Mucosa of stomach (tissue), 1 donor: ENCODE data around the gene SCUBE1.

ENCODE experiments used
- H3K27me3 ChIP-seq: one replicate; pipeline ENCODE4 v1.7.0; 2013; ENCODE audit warnings: mild to moderate bottlenecking, low read length; ENCODE audit not compliant: control insufficient read depth, insufficient read depth
- H3K36me3 ChIP-seq: one replicate; pipeline ENCODE4 v1.7.0; 2013; ENCODE audit warnings: low read length; ENCODE audit not compliant: control insufficient read depth, insufficient read depth
- H3K4me1 ChIP-seq: one replicate; pipeline ENCODE4 v1.7.0; 2013; ENCODE audit warnings: mild to moderate bottlenecking, low read length; ENCODE audit not compliant: control insufficient read depth, insufficient read depth
- H3K4me3 ChIP-seq: one replicate; pipeline ENCODE4 v1.7.0; 2013; ENCODE audit warnings: low read length
- H3K9ac ChIP-seq: one replicate; pipeline ENCODE4 v1.7.0; 2013; ENCODE audit warnings: mild to moderate bottlenecking, low read length, moderate library complexity
- H3K9me3 ChIP-seq: one replicate; pipeline ENCODE4 v1.7.0; 2013; ENCODE audit warnings: mild to moderate bottlenecking, low read length, moderate library complexity; ENCODE audit not compliant: control insufficient read depth
- donor health status: Pancreatic carcinoma.

Gene SCUBE1

GRCh38 chr22:43200555-43200954 lies 142.6 kb downstream of the SCUBE1 start:
- Histone ChIP-seq H3K36me3 (no peaks in the 10 kb centered on the region), H3K4me1 (peaks cover 12% of the 10 kb centered on the region), H3K9ac (no peak overlapping the region), H3K9me3 (no peaks in the 10 kb centered on the region), H3K4me3 (no peak overlapping the region), H3K27me3 (no peaks in the 10 kb centered on the region)

- no peaks in the 10 kb centered on the region for H3K9me3 ChIP-seq
- H3K27me3 ChIP-seq, result no peaks in the 10 kb centered on the region
- H3K4me3 ChIP-seq, result no peak overlapping the region
- no peaks in the 10 kb centered on the region for H3K36me3 ChIP-seq
- peaks cover 7% of the 10 kb centered on the region for H3K4me1 ChIP-seq
- no peak overlapping the region for H3K9ac ChIP-seq
Measured at GRCh38 chr22:43200031-43200430, 143.1 kb downstream of the SCUBE1 start.

GRCh38 chr22:43199541-43199940 lies 143.6 kb downstream of the SCUBE1 start:
- Histone ChIP-seq H3K4me3 (no peak overlapping the region), H3K9ac (no peak overlapping the region)

GRCh38 chr22:43198936-43199335 lies 144.2 kb downstream of the SCUBE1 start:
- H3K27me3 ChIP-seq, result no peaks in the 10 kb centered on the region
- no peaks in the 10 kb centered on the region for H3K9me3 ChIP-seq
- peaks cover 6% of the 10 kb centered on the region for H3K4me1 ChIP-seq
- H3K4me3 ChIP-seq, result no peak overlapping the region
- H3K9ac ChIP-seq, result no peak overlapping the region
- no peaks in the 10 kb centered on the region for H3K36me3 ChIP-seq

More at GRCh38 chr22:43199541-43199940, 143.6 kb downstream of the SCUBE1 start:
- Histone ChIP-seq H3K27me3 (no peaks in the 10 kb centered on the region), H3K36me3 (no peaks in the 10 kb centered on the region), H3K9me3 (no peaks in the 10 kb centered on the region), H3K4me1 (peaks cover 6% of the 10 kb centered on the region)

- H3K4me3 ChIP-seq, result no peak overlapping the region
- no peaks in the 10 kb centered on the region for H3K27me3 ChIP-seq
- no peaks in the 10 kb centered on the region for H3K36me3 ChIP-seq
- no peak overlapping the region for H3K9ac ChIP-seq
- H3K4me1 ChIP-seq, result peaks cover 6% of the 10 kb centered on the region
- no peaks in the 10 kb centered on the region for H3K9me3 ChIP-seq
Measured at GRCh38 chr22:43198126-43198525, 145.0 kb downstream of the SCUBE1 start.

GRCh38 chr22:43197271-43197941 lies 145.8 kb downstream of the SCUBE1 start:
- Histone ChIP-seq H3K9ac (no peak overlapping the region), H3K27me3 (no peaks in the 10 kb centered on the region)

GRCh38 chr22:43191831-43192230 lies 151.3 kb downstream of the SCUBE1 start:
- Histone ChIP-seq H3K9me3 (no peaks in the 10 kb centered on the region), H3K4me1 (peaks cover 8% of the 10 kb centered on the region), H3K9ac (no peak overlapping the region), H3K4me3 (no peak overlapping the region), H3K36me3 (no peaks in the 10 kb centered on the region), H3K27me3 (no peaks in the 10 kb centered on the region)

More at GRCh38 chr22:43197271-43197941, 145.8 kb downstream of the SCUBE1 start:
- no peaks in the 10 kb centered on the region for H3K9me3 ChIP-seq
- H3K4me3 ChIP-seq, result no peak overlapping the region
- peaks cover 6% of the 10 kb centered on the region for H3K4me1 ChIP-seq
- H3K36me3 ChIP-seq, result no peaks in the 10 kb centered on the region

GRCh38 chr22:43188829-43189545 lies 154.2 kb downstream of the SCUBE1 start:
- no peak overlapping the region for H3K9ac ChIP-seq
- H3K4me1 ChIP-seq, result peaks cover 28% of the 10 kb centered on the region
- H3K4me3 ChIP-seq, result no peak overlapping the region
- H3K27me3 ChIP-seq, result no peaks in the 10 kb centered on the region
- H3K36me3 ChIP-seq, result no peaks in the 10 kb centered on the region
- H3K9me3 ChIP-seq, result no peaks in the 10 kb centered on the region

- peaks cover 3% of the 10 kb centered on the region for H3K36me3 ChIP-seq
- peak overlapping the region; percentile 53 for H3K4me3 ChIP-seq
- peak overlapping the region; percentile 49 for H3K9ac ChIP-seq
- H3K9me3 ChIP-seq, result no peaks in the 10 kb centered on the region
- no peaks in the 10 kb centered on the region for H3K27me3 ChIP-seq
- H3K4me1 ChIP-seq, result peaks cover 39% of the 10 kb centered on the region
Measured at GRCh38 chr22:43187171-43188099, 155.7 kb downstream of the SCUBE1 start.

GRCh38 chr22:43186272-43187170 lies 156.7 kb downstream of the SCUBE1 start, which contains the start of gene TTLL12:
Gene TTLL12 (minus strand): TSS chr22:43187134. CDS start chr22:43187069, 65 bp downstream.
- H3K4me1 ChIP-seq, result peaks cover 39% of the 10 kb centered on the region
- H3K9me3 ChIP-seq, result no peaks in the 10 kb centered on the region
- peaks cover 5% of the 10 kb centered on the region for H3K36me3 ChIP-seq
- peak within 1 kb of the TSS; percentile 71 for H3K9ac ChIP-seq
- H3K27me3 ChIP-seq, result no peaks in the 10 kb centered on the region
- H3K4me3 ChIP-seq, result peak within 1 kb of the TSS; percentile 71

- no peaks in the 10 kb centered on the region for H3K27me3 ChIP-seq
- H3K4me3 ChIP-seq, result peak overlapping the region; percentile 71
- H3K36me3 ChIP-seq, result peaks cover 5% of the 10 kb centered on the region
- no peaks in the 10 kb centered on the region for H3K9me3 ChIP-seq
- H3K9ac ChIP-seq, result peak overlapping the region; percentile 71
- peaks cover 39% of the 10 kb centered on the region for H3K4me1 ChIP-seq
Measured at GRCh38 chr22:43185860-43186261, 157.3 kb downstream of the SCUBE1 start.
